H7 (cell line): ENCODE data around the gene GNG7. TPM values are rescaled to one million over a fixed set of nuclear protein-coding genes. Genes with fewer than 3 reads are reported as not detected.

Source experiments
- DNase-seq: peaks from one replicate; pipeline ENCODE4 v3.0.0; 2012
- H3K27me3 ChIP-seq: 2 replicates; pipeline ENCODE4 v1.6.0; 2011; ENCODE audit warnings: mild to moderate bottlenecking, low read length; ENCODE audit not compliant: control insufficient read depth, insufficient read depth
- H3K36me3 ChIP-seq: replicated peaks from 2 replicates; pipeline ENCODE4 v1.5.1; 2011; ENCODE audit warnings: low read length; ENCODE audit not compliant: control insufficient read depth, insufficient read depth
- H3K4me3 ChIP-seq: 2 replicates; pipeline ENCODE4 v1.5.1; 2011; ENCODE audit warnings: low read depth, mild to moderate bottlenecking, control low read depth, low read length, moderate library complexity; ENCODE audit not compliant: insufficient read depth
- total RNA-seq: library from RNA; depleted of rRNA; stranded (reverse); fragments of >200 nt; shearing (Covaris generic); gene quantifications from 2 replicates; pipeline ENCODE4 v1.2.3, GENCODE V29; 2014

Gene GNG7
- total RNA-seq, 1 experiment from 2014 or later: 1.1 TPM

DNA sequence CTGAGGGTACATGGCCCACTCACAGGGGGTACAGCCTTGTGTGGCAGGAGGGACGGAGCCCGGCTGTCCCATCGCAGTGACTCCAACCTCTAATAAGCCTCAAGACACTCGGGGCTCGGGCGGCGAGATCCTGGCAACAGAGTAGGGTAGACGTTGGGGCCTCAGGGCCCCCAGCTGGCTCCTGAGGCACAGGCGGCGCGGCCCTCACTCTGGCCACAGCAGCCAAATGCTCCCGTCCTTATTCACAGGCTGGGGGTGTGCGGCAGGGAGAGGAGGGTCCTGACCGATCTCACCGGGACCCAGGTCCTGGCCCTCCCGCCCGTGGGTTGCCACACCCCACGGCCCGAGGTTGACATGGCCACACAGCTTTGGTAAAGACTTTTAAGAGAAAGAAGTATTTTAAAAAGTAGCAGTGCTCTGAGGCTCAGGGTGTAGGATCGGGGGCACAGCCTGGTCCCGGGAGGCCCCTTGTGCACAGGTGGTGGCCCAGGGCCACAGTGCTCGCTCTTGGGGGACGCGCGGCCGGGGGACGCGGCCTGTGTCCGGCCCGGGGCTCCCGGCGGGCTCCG is 29.7 kb upstream of the GNG7 start:
- Histone ChIP-seq H3K36me3 (peaks cover 10% of the 10 kb centered on the region), H3K4me3 (no peak overlapping the region), H3K27me3 (no peaks in the 10 kb centered on the region)
- DNase-seq: peak; percentile 50

DNA sequence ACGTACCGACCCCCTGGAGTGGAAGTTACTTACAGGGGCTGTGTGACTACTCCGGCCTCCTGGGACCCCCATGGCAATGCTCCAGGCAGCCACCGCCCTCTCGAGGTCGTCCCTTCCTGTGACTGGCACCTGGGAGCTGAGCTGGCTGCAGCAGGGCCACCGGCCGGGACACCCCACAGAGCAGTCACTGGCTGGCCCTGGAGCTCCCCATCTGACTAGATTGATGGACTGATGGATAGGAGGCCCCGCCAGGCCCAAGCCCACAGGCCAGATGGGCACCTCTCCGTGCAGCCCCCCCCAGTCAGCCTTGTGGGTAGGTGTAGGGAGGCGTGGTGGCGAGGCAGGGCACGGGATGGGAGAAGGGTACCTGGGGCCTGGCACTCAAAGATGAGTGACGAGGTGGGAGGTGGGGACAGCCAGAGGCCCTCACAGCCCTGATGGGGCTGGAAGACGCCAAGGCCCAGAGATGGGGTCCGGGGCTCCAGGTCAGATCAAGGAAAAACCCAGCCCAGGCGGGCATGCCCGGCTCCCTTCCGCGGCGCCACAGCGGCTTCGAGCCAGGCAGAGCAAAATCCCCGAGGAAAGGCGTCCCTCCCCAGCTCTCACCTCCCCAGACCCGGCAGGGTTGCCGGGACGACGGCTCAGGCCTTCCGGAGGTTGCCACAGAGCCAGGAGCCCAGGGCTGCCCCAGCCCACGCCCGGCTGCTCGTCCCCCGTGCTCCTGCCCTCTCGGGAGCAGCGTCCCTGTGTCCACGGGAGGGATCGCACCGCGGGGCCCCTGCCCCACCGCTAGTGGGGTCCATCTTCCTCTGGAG is 28.9 kb upstream of the GNG7 start:
- H3K27me3 ChIP-seq: no peaks in the 10 kb centered on the region
- no peak overlapping the region for H3K4me3 ChIP-seq
- H3K36me3 ChIP-seq: peaks cover 6% of the 10 kb centered on the region
- DNase-seq: peak; percentile 71

DNA sequence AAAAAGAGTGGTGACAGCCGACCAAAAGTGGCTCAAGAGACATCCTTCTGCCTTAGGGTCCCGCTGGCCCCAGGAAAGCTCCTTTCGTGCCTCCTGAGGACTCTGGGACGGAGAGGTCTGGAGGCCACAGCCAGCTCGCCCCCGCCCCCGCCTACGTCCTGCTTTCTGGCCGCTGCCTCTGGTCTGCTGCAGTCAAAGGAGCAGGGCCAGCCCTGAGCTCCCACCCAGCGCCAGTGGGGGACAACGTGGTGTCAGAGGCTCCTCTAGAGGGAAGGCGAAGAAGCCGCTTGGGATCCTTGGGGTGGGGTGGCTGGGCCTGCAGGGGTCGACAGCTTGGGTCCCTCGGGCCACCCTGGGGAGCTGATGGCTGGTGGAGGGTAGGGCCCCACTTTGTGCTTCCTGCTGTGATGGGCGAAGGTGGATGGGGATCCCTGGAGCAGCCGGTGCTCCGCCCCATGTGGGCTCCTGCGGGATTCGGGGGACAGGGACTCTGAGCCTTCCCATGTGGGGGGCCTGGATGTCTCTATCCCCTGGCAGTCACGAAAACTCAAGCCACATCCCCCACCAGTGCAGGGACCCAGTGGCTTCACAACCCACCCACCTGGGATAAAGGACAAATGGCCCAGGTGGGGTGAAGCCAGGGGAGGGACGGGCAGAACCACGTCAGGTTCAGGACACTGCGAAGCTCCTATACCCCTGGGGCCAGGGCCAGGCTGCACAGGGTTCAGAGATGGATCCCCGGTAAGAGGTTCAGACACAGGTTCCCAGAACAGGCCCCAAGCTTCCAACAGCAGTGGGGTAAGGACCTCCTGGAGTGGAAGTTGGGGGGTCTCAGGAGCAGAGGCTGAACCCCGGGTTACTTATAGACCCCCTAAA is 27.7 kb upstream of the GNG7 start:
- Histone ChIP-seq H3K4me3 (no peak overlapping the region), H3K27me3 (no peaks in the 10 kb centered on the region), H3K36me3 (peaks cover 2% of the 10 kb centered on the region)
- peak; percentile 67 for DNase-seq

DNA sequence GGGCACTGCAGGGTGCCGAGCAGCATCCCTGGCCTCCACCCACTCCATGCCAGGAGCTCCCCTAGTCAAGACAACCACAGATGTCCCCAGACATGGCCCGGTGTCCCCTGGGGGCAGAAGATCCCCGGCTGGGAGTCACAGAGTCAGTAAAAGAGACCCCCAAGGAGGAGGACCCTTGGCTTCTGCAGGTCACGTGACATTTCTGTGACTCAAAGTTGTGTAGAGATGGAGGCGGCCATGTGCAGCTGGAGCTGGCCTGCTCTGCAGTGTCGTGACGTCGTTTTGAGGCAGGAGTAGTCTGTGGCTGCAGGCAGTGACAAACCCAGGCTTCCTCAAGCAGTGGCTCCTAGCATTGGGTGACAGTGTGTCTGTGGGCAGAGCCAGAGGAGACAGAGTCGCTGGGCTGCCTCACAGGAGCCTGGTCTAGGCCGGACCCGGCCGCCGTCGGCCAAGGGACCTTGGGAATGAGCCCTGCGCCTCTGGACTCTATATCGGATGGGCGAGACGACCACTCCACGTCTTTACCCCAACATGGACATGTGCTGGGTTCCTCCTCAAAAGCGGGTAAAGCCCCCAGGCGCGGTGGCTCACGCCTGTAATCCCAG is 26.4 kb upstream of the GNG7 start:
- Histone ChIP-seq H3K36me3 (no peaks in the 10 kb centered on the region), H3K4me3 (no peak overlapping the region), H3K27me3 (no peaks in the 10 kb centered on the region)
- DNase-seq: peak; percentile 43

DNA sequence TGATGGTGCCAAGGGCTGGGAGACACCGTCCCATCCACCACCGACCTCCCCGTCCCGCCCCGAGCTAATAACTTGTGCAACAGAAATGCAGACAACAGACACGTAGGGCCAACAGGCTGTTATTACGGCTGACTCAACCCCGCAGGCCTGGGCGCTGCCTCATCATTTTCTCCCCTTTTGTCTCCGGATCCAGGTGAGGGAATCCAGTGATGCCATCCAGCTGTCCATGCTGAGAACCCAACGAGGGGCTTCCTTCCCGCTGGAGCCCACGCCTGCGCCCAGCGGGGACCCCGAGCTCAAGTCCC is 25.1 kb upstream of the GNG7 start:
- no peaks in the 10 kb centered on the region for H3K36me3 ChIP-seq
- no peak for DNase-seq
- peaks cover under 1% of the 10 kb centered on the region; the same call in 1 of the 2 replicates for H3K27me3 ChIP-seq
- no peak overlapping the region for H3K4me3 ChIP-seq

DNA sequence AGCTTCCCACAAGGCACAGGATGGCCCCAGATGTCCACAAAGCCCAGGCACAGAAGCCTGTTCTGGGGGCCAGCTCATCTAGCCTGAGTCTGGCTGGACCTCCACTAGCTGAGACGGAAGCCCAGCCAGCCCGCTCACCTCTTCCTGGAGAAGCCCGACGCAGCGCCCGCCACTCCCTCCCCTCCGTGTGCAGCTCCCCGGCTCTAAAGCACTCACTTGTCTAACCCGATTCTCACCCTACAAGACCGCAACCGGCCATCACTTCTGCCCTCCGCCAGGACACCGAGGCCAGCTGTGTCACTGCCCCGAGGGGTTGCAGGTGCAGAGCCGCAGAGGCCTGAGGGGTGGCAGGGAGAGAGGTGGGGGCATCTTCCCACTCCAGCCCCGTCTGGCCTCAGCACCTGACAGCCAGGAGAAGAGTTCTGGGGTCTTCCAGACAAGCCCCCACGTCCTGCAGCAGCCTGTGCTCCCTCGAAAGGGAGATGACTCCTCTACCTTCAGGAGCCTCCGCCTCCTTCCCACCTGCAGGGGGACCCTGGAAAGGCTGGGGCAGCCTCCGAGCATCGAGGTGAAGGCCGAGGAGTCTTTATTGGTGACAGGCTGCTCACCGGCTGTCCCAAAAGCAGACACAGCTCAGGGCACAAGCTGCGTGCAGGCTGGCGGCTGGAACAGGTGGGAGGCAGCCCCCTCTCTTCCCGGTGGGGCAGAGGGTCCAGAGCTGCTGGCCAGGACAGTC is 24.6 kb upstream of the GNG7 start:
- peak; percentile 85 for DNase-seq

DNA sequence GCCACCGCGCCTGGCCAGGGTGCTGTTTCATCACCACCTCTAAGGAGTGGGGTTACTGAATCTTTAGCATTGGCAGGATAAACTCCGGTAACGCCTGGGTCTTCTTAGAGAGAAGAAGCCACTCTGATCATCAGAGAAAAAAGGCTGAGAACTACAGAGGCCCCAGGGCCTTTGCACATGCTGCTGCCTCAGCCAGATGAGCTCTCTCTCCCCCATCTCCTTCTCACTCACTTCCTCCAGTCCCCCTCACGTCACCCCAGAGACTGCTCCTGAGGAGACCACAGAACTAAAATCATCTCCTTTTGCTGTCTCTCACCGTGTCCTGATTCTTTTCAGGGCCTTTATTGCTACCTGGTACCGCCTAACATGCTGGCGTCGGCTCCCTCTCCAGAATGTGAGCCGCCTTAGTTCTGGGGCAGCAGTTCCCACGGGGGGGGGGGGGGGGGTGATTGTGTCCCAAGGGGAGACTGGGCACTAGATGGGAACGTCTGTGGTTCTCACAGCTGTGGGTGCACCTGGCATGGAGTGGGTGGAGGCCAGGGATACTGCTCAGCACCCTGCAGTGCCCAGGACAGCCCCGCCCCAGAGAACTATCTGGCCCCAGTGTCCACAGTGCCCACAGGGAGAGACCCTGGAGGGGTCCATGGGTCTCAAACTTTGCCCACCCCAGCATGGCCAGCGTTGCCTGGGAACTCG is 23.8 kb upstream of the GNG7 start:
- DNase-seq: no peak
- H3K36me3 ChIP-seq: no peaks in the 10 kb centered on the region
- H3K4me3 ChIP-seq: no peak overlapping the region
- H3K27me3 ChIP-seq: peaks cover 11% of the 10 kb centered on the region

More for the DNA sequence above, 24.6 kb upstream of the GNG7 start:
- H3K4me3 ChIP-seq: no peak overlapping the region
- H3K36me3 ChIP-seq: no peaks in the 10 kb centered on the region
- H3K27me3 ChIP-seq: peaks cover 6% of the 10 kb centered on the region

DNA sequence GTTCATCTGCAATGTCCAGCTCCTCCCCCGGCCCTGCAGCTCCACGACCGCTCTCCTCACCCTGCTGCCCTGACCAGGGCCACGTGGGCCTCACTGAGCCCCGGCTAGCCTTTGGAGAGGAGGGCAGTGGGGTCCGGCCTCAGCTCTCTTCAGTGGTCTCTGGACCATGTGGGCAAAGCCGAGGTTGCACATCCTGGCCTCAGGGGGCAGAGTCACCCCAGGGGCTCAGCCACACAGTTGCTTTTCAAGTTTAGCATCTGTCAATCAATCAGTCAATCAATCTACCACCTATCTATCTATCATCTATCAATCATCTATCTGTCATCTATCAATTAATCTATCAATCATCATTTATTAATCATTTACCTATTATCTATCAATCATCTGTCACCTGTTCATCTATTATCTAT is 21.7 kb upstream of the GNG7 start:
- no peak overlapping the region for H3K4me3 ChIP-seq
- DNase-seq: peak; percentile 72
- no peaks in the 10 kb centered on the region for H3K36me3 ChIP-seq
- H3K27me3 ChIP-seq: peaks cover 11% of the 10 kb centered on the region

DNA sequence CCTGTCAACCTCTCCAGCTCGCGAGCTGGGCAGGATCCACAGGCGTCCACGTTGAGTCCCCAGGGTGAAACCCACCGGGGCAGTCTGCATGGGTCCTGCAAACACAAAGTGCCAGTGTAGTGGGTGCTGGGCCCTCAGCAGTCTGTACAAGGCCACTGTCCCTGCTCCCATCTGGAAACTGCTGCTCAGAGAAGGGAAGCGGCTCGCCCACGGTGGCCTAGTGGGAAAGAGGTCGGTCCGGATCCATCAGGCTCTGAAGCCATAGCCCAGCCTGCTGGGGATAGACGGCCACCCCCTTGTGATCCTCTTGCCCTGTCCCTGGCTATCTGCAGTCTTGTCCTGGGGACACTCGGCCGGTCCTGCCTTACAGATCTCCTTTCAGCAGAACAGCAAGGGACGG is 21.3 kb upstream of the GNG7 start:
- no peaks in the 10 kb centered on the region for H3K36me3 ChIP-seq
- DNase-seq: no peak
- H3K4me3 ChIP-seq: no peak overlapping the region
- peaks cover 11% of the 10 kb centered on the region for H3K27me3 ChIP-seq

DNA sequence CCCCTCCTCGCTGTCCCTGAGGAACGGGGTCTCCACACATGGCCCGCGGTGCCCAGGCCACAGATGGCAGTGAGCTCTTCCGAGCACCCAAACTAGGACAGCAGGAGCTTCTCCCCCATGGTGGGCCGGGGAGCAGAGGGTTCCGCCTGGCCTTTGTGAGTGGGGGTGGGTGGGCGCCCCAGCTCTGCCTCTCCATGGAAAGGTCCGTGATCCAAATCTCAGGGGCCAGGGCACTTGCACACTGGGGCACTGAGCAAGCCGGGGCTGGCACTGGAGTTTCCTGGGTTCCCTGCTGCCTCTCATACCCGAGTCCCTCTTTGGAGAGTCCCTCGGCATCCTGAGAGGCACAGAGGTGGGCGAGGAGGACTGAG is 20.8 kb upstream of the GNG7 start:
- Histone ChIP-seq H3K4me3 (no peak overlapping the region), H3K36me3 (no peaks in the 10 kb centered on the region), H3K27me3 (peaks cover 11% of the 10 kb centered on the region)
- DNase-seq: no peak

DNA sequence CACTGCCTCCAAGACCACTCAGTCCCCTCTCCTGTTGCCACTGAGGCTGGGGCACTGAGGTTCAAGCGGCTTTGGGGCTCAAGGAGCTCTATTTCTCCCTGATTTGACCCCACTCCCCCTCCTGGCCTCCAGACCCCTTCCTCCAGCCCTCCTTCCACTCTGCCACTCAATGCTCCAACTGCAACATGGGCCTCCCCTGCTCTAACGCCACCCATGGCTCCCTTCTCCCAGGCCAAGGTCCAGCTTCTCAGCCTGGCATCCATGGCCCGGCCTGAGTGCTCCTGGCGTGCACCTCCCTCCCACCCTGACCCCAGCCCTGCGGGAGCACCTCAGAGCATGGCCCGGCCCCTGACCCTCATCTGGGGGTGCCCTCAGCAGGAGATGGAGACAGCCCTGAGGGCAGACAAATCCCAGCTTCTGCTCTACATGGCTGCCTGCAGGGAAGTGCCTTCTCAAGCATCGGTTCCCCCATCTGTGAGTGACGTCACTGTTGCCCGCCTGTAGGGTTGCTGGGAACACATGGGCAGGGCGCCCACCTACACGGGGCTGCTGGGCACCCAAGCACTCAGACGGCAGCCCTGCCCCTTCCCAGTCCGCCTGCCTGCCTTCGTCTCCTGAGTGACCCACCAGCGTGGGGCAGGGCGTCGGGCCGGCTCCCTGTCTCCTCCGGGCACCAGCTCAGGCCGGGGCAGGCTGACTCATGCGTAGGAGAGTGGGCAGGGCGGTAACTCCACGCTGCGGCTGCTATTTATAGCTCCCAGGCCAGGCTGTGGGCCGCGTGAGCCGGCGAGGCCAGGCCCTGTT is 20.2 kb upstream of the GNG7 start:
- Histone ChIP-seq H3K27me3 (peaks cover 11% of the 10 kb centered on the region), H3K4me3 (no peak overlapping the region), H3K36me3 (no peaks in the 10 kb centered on the region)
- peak; percentile 62 for DNase-seq

DNA sequence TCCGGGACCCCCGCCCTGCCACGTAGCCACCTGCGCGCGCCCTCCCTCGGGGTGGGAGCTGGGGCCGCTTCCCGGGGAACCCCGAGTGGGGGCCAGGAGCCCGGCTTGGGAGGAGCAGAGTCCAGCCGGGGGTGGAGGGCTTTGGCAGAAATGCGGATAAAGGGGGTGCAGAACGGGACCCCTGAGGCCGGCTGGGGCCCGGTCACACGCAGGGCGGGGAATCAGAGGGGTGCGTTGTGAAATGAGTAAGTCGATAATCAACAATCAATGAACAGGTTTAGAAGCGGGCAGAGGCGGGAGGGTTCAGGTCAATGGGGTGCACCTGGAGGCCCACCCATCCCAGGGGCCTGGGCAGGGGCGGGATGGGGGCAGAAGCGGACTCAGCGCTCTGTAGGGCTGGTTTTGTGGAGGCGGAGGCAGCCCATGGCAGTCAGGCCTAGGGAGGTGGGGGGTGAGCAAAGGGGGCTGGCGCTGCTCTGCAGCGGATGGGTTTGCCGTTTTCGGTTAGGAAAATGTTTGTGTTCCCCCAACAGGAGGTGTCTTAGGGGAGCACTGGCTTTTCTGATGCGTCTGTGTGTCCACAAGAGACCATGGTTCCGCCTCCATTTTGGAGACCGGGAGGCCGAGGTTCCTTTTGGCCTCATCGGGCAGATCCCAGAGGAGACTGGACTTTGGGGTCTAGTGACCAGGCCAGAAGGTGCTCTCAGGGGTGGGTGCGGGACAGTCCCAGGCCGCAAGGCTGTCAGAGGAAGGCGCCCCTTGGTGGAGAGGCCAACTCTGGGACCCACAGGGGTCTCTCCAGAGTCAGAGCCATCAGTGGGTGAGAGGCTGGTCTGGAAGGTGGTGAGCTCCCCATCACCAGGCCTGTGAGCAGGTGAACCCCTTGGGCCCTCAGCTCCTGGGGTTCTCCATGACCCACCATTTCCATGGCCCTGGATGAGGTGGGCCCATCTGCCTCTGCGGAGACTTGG is 19.4 kb upstream of the GNG7 start:
- Histone ChIP-seq H3K27me3 (peaks cover 11% of the 10 kb centered on the region), H3K4me3 (peak overlapping the region; percentile 52), H3K36me3 (no peaks in the 10 kb centered on the region)
- DNase-seq: peak; percentile 88
